ENCODE results near the gene SMC1B. TPM values are rescaled to one million over a fixed set of nuclear protein-coding genes. Genes with fewer than 3 reads are reported as not detected.

Gene SMC1B
- total and polyA plus RNA-seq, 2 of the 8 experiments (the other 6 are each of a cell fraction or from before 2014, with no cell fraction given): 0.02 TPM; not detected in 1

DNA sequence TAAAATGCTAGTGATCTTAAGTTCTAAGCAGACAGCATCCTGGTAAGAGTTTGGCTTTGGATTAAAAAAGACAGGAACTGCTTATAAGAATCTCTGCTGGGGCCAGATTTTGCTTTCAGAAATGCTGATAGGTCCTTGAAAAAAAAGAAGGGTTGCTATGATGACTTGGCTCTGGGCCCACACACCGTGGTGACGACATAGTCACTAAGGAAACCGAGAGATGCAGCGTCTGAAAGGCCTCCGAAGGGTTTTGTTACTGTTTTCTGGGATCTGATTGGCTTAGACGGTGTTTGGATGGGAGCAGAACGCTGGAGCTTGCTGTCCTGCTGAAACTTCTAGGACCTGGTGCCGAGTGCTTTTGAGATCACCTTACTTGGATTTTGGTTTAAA is 95.2 kb downstream of the SMC1B start:
- POLR2A ChIA-PET (ENCODE audit: partially characterized antibody): interaction anchor here (1.4 to 1.6 kb wide), 2 partner anchors 8 to 22 kb away, joined by 5 read pairs; partner anchors contain the start of gene FAM118A
- H2BK120ac ChIP-seq (replicated peaks; ENCODE audit: low read depth, low read length): no peak overlapping the region
- H3K14ac ChIP-seq (ENCODE audit: insufficient read length): no peak overlapping the region
- H3K23me2 ChIP-seq (ENCODE audit: low read depth, low read length): no peaks in the 10 kb centered on the region
- no peak overlapping the region for H3K4ac ChIP-seq (replicated peaks; ENCODE audit: insufficient read length, low read depth, low read length)
- H3K27me3 ChIP-seq (replicated peaks in 1 of 4; ENCODE audit: control insufficient read depth in 3 of 4, extremely low read depth in 1 of 4, insufficient read depth in 3 of 4, low read length in 3 of 4): no peaks in the 10 kb centered on the region
- H3K23ac ChIP-seq (ENCODE audit: insufficient read length): no peak overlapping the region
- TF ChIP-seq RXRA (IDR thresholded peaks at IDR 0.05; ENCODE audit: insufficient read depth, low read depth, low read length): no peak
- no peak for TF ChIP-seq SIN3A (conservative IDR thresholded peaks at IDR 0.05 in 1 of 2, IDR thresholded peaks at IDR 0.05 in 1 of 2; ENCODE audit: low read depth in 1 of 2, low read length in 2 of 2)
- TF ChIP-seq CBX8 (IDR thresholded peaks at IDR 0.05; ENCODE audit: borderline replicate concordance, low read depth, low read length): no peak
- no peak for TF ChIP-seq POLR2AphosphoS5 (IDR thresholded peaks at IDR 0.05; ENCODE audit: low read depth, low read length)
- no peak for TF ChIP-seq SP1 (IDR thresholded peaks at IDR 0.05; ENCODE audit: low read depth, low read length)
- no peak for TF ChIP-seq JUND (IDR thresholded peaks at IDR 0.05; ENCODE audit: low read length)
- TF ChIP-seq BCL11A (IDR thresholded peaks at IDR 0.05; ENCODE audit: low read depth in 2 of 2, low read length in 2 of 2): no peak
- TF ChIP-seq PHF8 (conservative IDR thresholded peaks at IDR 0.05; ENCODE audit: low read depth, low read length): no peak
- no peak overlapping the region; a peak in 1 of 7 replicates for H3K9ac ChIP-seq (replicated peaks in 1 of 4; ENCODE audit: extremely low read depth in 1 of 4, low read depth in 3 of 4, low read length in 3 of 4)
- no peak overlapping the region for H3K4me3 ChIP-seq (ENCODE audit: extremely low read depth in 1 of 4, insufficient read depth in 2 of 4, low read depth in 3 of 4, low read length in 4 of 4)
- peaks cover 0 to 5% (median 2%) of the 10 kb centered on the region in 4 experiments; a peak in 4 of 8 replicates for H3K36me3 ChIP-seq (ENCODE audit: control insufficient read depth in 2 of 4, insufficient read depth in 4 of 4, low read length in 3 of 4)
- H2BK15ac ChIP-seq (ENCODE audit: low read length): no peak overlapping the region
- H3K4me1 ChIP-seq (replicated peaks in 1 of 4; ENCODE audit: control insufficient read depth in 3 of 4, insufficient read depth in 4 of 4, low read length in 3 of 4): no peaks in the 10 kb centered on the region; a peak in 3 of 7 replicates
- DNase-seq (ENCODE audit: low read depth in 1 of 2, low spot score in 2 of 2) (no peak), FAIRE-seq (no peak)
- no peak overlapping the region for H3K27ac ChIP-seq (ENCODE audit: low read depth, low read length)
- no peak overlapping the region for H4K91ac ChIP-seq (replicated peaks; ENCODE audit: insufficient read length, low read length)
- H3K56ac ChIP-seq (replicated peaks; ENCODE audit: insufficient read length, low read depth, low read length): no peak overlapping the region
- no peak overlapping the region for H4K8ac ChIP-seq (ENCODE audit: extremely low read depth, insufficient read depth, low read length)
- H3K79me2 ChIP-seq (ENCODE audit: control insufficient read depth in 1 of 2, insufficient read depth in 2 of 2, low read length in 2 of 2): peaks cover 0 to 51% of the 10 kb centered on the region in 2 experiments; a peak in 3 of 4 replicates
- H3K79me1 ChIP-seq (ENCODE audit: low read depth, low read length): peaks cover 8% of the 10 kb centered on the region
- no peak overlapping the region for H2AK5ac ChIP-seq (ENCODE audit: low read depth, low read length)
- H4K5ac ChIP-seq (ENCODE audit: insufficient read length, low read depth, low read length): no peak overlapping the region
- no peak overlapping the region for H3K4me2 ChIP-seq (ENCODE audit: insufficient read depth in 1 of 2, low read depth in 2 of 2, low read length in 2 of 2)
- H2BK20ac ChIP-seq (ENCODE audit: low read length): no peak overlapping the region
- CTCF ChIA-PET (ENCODE audit: partially characterized antibody): interaction anchor here (0.7 to 1.6 kb wide), 7 partner anchors 12 to 138 kb away, joined by 3 to 7 read pairs (median 3); no protein-coding TSS in a partner anchor
- WGBS, 2 experiments (ENCODE audit: extremely low coverage in 1 of 2, insufficient coverage in 1 of 2, insufficient read length in 1 of 2, insufficient replicate concordance in 2 of 2, low coverage in 1 of 2, low lambda C conversion rate in 2 of 2, missing lambda C conversion rate in 1 of 2): 57% methylated on average over 8 of the region's 8 CpGs; no CpG with 5 or more reads in 1 of the 2 experiments
- H3K18ac ChIP-seq (ENCODE audit: extremely low read depth, low read length): no peak overlapping the region
- no peak overlapping the region for H2BK5ac ChIP-seq (ENCODE audit: low read depth, low read length)
- H2BK12ac ChIP-seq (ENCODE audit: low read depth, low read length): no peak overlapping the region
- H4K20me1 ChIP-seq (replicated peaks in 1 of 2; ENCODE audit: control insufficient read depth in 1 of 2, insufficient read depth in 2 of 2, low read length in 2 of 2): peaks cover 0 to 12% of the 10 kb centered on the region in 2 experiments
- H3K9me3 ChIP-seq (ENCODE audit: insufficient read depth in 2 of 2, low read depth in 1 of 2, low read length in 1 of 2): no peaks in the 10 kb centered on the region
- H2AFZ ChIP-seq (ENCODE audit: low read length): no peak overlapping the region
